HUDEP-2 (cell line): ENCODE results near the gene R3HDM2.
"Not testable (repeated sequence)": the region's sequence is repeated elsewhere in the genome, so short reads cannot be mapped to it uniquely, and the experiment has no call there.

Experiments used
- DNase-seq, 76 experiments: peaks; one replicate each; lab custom pipeline; 2025; ENCODE audit not compliant: unreplicated experiment in 76 of 76; lab: John Stamatoyannopoulos, UW

R3HDM2 gene

DNA sequence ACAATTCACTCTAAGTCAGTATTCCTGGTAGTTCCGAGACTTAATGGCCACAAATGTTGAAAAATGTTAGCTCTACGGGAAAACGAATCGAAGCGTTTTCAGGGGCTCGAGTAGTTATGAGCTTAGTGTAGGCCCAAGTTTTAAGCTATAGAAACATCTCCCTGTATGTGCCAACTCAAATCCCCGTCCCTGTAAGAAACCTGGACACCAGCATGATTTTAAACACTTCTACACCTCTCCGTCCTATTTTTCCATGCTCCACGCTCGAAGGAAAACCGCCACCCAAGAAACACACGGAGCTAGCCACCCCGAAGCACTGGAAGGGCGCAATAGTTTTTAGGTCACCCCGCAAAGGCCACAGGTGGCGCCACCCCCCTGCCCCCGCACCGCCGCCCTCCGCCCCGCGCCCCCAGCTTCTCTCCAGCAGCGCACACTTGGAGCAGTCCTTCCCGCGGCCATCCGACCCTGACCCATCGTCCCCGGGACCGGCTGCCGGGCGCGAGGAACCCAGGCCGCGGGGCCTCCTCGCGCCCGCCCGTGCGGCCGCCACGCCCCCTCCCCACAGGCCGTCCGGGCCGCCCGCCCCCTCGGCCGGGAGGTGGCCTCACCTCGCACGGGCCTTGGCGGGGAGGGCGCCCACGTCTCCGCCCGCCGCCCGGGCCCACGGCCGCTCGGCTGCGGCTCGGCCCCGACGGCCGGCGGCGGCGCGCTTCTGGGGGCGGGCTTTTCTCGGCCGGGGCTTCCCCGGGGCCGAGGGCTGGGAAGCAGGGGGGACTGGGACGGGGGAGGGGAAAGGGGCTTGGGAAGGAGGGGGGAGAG lies 522 bp downstream of the R3HDM2 start:
- DNase-seq = peak in 36 of 76 experiments; percentile 3 to 59 (median 46)

DNA sequence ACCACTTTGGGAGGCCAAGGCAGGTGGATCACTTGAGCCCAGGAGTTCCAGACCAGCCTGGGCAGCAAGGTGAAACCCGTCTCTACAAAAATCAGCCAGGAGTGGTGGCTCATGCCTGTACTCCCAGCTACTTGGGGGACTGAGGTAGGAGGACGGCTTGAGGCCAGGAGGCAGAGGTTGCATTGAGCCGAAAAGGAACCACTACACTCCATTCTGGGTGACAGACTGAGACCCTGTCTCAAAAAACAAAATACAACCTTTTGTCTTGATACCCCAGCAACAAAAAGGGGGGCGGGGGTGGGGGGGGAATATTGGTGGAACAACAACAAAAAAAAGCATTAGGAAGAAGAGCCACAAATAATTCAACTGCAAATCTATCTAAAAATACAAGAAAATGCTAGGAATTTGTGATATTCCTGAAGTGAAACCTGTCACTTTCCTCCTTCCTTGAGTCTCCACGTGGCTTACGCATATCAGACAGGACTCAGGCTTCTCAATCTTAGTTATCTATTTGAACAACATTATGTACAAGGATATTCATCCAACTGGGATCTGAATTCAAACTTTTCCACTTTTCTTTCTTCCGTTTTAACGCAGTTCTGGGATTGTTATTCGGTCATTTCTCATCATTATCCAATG lies 1.3 kb downstream of the R3HDM2 start:
- DNase-seq = peak in 14 of 76 experiments; percentile 3 to 55 (median 24)

DNA sequence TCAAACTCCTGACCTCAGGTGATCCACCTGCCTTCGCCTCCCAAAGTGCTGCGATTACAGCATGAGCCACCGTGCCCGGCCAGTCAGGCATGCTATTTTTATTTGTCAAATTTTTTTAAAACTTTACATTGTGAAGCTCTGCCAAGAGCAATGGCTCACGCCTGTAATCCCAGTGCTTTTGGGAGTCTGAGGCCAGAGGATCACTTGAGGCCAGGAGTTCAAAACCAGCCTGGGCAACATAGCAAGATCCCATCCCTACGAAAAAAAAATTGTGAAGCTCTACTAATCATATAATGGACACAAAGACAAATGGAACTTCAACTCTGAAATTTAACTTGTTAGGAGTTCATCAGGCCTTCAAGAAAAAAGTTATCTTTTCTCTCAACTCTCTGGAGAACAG lies 1.9 kb downstream of the R3HDM2 start:
- no peak for DNase-seq

GRCh38 chr12:57426948-57427347 lies 3.9 kb downstream of the R3HDM2 start:
- DNase-seq = not testable (repeated sequence)

DNA sequence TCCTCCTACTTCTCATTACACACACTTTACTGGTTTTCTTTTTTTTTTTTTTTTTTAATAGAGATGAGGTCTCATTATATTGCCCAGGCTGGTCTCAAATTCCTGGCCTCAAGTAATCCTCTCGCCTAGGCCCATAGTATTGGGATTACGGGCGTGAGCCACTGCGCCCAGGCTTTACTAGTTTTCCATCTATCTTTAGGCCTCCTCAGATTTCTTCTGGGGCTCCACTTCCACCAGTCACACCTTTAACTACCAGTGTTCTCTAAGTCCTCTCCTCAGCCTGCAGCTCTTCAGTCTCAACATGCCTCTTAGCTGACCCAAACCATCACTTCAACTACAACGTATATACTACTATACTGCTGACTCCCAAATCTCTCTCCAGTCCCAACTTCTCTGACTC lies 10.4 kb downstream of the R3HDM2 start:
- no peak for DNase-seq

GRCh38 chr12:57419495-57419894 lies 11.3 kb downstream of the R3HDM2 start:
- DNase-seq = no peak

- DNase-seq = no peak
Observed at GRCh38 chr12:57418255-57418654, 12.6 kb downstream of the R3HDM2 start.

- no peak for DNase-seq
Observed at GRCh38 chr12:57416039-57416996, 14.5 kb downstream of the R3HDM2 start.

DNA sequence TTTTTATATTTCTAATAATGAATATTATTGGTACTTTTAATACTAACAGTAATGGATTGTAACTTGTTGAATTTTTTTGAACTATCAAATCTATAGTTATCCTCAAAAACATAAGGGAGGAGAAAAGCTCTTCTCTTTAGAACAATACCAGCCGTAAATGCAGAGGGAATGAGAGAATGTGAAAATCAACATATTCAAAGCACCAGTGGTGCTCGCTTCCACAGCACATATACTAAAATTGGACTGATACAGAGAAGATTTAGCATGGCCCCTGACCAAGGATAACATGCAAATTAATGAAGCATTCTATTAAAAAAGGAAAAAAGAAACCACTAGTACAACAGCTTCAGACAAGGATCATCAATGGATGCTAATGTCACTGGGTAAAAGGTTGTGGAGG lies 15.8 kb downstream of the R3HDM2 start:
- DNase-seq = no peak

DNA sequence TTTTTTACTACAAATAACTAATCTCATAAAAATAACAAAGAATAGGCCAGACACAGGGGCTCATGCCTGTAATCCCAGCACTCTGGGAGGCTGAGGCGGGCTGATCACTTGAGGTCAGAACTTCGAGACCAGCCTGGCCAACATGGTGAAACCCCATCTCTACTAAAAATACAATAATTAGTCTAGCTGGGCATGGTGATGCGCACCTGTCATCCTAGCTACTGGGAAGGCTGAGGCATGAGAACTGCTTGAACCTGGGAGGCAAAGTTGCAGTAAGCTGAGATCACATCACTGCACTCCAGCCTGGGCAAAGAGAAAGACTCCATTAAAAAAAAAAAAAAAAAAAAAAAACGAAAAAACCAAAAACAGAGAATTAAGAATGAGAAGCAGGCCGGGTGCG lies 16.7 kb downstream of the R3HDM2 start:
- not testable (repeated sequence) for DNase-seq

- no peak for DNase-seq
Observed at GRCh38 chr12:57410534-57410933, 20.3 kb downstream of the R3HDM2 start.

DNA sequence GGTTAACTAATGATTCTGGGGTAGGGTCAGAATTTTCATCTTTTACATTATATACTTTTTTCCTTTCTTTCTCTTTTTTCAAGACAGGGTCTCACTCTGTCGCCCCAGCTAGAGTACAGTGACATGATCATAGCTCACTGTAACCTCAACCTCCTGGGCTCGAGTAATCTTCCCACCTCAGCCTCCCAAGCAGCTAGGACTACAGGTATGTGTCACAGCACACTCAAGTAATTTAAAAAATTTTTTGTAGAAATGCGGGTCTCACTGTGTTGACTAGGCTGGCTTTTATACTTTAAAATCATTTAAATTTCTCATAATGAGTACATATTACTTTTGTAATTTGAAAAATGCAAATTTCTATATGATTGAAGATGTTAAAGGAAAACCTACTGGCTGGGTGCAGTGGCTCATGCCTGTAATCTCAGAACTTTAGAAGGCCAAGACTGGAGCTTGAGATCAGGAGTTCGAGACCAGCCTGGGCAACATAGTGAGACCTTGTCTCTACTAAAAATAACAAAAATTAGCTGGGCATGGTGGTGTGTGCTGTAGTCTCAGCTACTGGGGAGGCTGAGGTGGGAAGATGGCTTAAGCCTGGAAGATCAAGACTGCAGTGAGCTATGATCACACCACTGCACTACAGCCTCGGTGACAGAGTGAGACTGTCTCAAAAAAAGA lies 25.7 kb downstream of the R3HDM2 start:
- no peak for DNase-seq

DNA sequence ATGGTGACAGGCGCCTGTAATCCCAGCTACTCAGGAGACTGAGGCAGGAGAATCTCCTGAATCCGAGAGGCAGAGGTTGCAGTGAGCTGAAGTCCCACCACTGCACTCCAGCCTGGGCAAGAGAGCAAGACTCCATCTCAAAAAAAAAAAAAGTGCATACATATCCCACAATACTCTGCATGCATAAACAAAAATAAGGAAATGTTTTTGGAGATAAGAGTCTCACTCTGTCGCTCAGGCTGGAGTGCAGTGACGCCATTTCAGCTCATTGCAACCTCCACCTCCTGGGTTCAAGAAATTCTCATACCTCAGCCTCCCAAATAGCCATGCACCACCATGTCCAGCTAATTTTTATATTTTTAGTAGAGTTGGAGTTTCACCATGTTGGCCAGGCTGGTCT lies 28.7 kb downstream of the R3HDM2 start:
- DNase-seq = not testable (repeated sequence)

GRCh38 chr12:57401165-57401564 lies 29.7 kb downstream of the R3HDM2 start:
- no peak for DNase-seq

GRCh38 chr12:57399718-57400463 lies 31.0 kb downstream of the R3HDM2 start:
- DNase-seq = not testable (repeated sequence)

GRCh38 chr12:57397441-57397840 lies 33.4 kb downstream of the R3HDM2 start:
- DNase-seq = no peak

GRCh38 chr12:57395121-57395520 lies 35.7 kb downstream of the R3HDM2 start:
- no peak for DNase-seq

- no peak for DNase-seq
Observed at GRCh38 chr12:57390174-57390573, 40.7 kb downstream of the R3HDM2 start.

- DNase-seq = no peak
Observed at GRCh38 chr12:57389033-57389432, 41.8 kb downstream of the R3HDM2 start.

DNA sequence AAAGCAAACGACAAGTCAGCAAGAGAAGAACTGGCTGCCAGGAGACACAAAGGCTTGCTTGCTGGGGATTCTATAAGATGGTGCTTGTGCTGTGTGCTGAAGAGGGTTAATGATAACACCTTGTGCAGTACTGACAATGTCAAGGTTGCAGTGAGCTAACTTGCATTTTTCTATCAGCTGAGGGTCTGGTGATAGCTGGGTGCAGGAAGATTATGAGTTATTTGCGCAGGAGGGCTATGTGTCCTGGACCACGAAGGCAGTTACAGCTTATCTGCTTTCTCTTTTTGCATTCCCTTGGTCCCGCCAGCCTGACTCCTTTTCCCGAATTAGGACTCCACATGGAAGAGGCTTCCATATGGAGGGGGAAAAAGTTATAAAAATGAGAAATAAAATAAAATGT lies 42.4 kb downstream of the R3HDM2 start:
- DNase-seq = no peak
